Measurements from ENCODE around the gene DOLK.

The DOLK gene

DNA sequence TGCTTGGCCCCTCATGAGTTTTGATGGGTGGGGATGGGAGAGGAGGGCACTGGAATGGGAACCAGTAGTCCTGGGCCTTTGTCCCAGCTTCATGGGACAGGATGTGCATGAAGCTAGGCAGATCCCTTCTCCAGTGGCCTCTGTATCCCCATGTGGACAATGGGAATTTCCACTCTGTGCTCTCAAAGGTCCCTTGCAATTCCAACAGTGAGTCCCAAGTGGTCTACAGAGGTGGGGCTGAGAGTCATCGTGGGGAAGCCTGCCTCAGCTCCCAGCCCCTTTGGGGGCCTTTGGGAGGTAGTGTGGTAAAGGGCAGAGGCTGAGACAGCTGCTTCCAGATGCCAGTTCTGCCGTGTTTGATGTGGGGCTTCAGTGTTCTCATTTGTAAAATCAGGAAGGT, 28.5 kb downstream of the DOLK start:
- peaks cover 6% of the 10 kb centered on the region for H3K4me1 ChIP-seq
- no peak for DNase-seq
- H3K36me3 ChIP-seq = peaks cover 21% of the 10 kb centered on the region
- no peak for TF ChIP-seq CTCF (IDR thresholded peaks at IDR 0.05; ENCODE audit: low read depth, low read length)
- H3K4me3 ChIP-seq (ENCODE audit: low read depth, low read length) = no peak overlapping the region
- H3K9me3 ChIP-seq = no peaks in the 10 kb centered on the region
- H3K27me3 ChIP-seq = no peaks in the 10 kb centered on the region

DNA sequence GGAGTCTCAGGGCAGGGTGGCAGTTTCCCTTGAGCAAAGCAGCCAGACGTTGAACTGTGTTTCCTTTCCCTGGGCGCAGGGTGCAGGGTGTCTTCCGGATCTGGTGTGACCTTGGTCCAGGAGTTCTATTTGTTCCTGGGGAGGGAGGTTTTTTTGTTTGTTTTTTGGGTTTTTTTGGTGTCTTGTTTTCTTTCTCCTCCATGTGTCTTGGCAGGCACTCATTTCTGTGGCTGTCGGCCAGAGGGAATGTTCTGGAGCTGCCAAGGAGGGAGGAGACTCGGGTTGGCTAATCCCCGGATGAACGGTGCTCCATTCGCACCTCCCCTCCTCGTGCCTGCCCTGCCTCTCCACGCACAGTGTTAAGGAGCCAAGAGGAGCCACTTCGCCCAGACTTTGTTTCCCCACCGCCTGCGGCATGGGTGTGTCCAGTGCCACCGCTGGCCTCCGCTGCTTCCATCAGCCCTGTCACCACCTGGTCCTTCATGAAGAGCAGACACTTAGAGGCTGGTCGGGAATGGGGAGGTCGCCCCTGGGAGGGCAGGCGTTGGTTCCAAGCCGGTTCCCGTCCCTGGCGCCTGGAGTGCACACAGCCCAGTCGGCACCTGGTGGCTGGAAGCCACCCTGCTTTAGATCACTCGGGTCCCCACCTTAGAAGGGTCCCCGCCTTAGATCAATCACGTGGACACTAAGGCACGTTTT, 30.1 kb downstream of the DOLK start:
- no peaks in the 10 kb centered on the region for H3K27me3 ChIP-seq
- peaks cover 21% of the 10 kb centered on the region for H3K36me3 ChIP-seq
- no peak overlapping the region for H3K4me3 ChIP-seq (ENCODE audit: low read depth, low read length)
- no peak for DNase-seq
- TF ChIP-seq CTCF (IDR thresholded peaks at IDR 0.05; ENCODE audit: low read depth, low read length) = no peak
- peaks cover 6% of the 10 kb centered on the region for H3K4me1 ChIP-seq
- no peaks in the 10 kb centered on the region for H3K9me3 ChIP-seq

GRCh38 chr9:128916745-128917144, 30.7 kb downstream of the DOLK start:
- Histone ChIP-seq H3K27me3 (no peaks in the 10 kb centered on the region), H3K4me3 (ENCODE audit: low read depth, low read length) (no peak overlapping the region), H3K9me3 (no peaks in the 10 kb centered on the region)

DNA sequence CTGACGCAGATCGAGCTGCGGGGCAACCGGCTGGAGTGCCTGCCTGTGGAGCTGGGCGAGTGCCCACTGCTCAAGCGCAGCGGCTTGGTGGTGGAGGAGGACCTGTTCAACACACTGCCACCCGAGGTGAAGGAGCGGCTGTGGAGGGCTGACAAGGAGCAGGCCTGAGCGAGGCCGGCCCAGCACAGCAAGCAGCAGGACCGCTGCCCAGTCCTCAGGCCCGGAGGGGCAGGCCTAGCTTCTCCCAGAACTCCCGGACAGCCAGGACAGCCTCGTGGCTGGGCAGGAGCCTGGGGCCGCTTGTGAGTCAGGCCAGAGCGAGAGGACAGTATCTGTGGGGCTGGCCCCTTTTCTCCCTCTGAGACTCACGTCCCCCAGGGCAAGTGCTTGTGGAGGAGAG, 31.2 kb downstream of the DOLK start:
- H3K4me3 ChIP-seq (ENCODE audit: low read depth, low read length) = no peak overlapping the region
- peaks cover 6% of the 10 kb centered on the region for H3K4me1 ChIP-seq
- no peaks in the 10 kb centered on the region for H3K27me3 ChIP-seq
- no peaks in the 10 kb centered on the region for H3K9me3 ChIP-seq
- no peak for DNase-seq
- no peak for TF ChIP-seq CTCF (IDR thresholded peaks at IDR 0.05; ENCODE audit: low read depth, low read length)
- H3K36me3 ChIP-seq = peaks cover 21% of the 10 kb centered on the region

More at GRCh38 chr9:128916745-128917144, 30.7 kb downstream of the DOLK start:
- peaks cover 6% of the 10 kb centered on the region for H3K4me1 ChIP-seq
- peaks cover 21% of the 10 kb centered on the region for H3K36me3 ChIP-seq
- TF ChIP-seq CTCF (IDR thresholded peaks at IDR 0.05; ENCODE audit: low read depth, low read length) = no peak
- no peak for DNase-seq

DNA sequence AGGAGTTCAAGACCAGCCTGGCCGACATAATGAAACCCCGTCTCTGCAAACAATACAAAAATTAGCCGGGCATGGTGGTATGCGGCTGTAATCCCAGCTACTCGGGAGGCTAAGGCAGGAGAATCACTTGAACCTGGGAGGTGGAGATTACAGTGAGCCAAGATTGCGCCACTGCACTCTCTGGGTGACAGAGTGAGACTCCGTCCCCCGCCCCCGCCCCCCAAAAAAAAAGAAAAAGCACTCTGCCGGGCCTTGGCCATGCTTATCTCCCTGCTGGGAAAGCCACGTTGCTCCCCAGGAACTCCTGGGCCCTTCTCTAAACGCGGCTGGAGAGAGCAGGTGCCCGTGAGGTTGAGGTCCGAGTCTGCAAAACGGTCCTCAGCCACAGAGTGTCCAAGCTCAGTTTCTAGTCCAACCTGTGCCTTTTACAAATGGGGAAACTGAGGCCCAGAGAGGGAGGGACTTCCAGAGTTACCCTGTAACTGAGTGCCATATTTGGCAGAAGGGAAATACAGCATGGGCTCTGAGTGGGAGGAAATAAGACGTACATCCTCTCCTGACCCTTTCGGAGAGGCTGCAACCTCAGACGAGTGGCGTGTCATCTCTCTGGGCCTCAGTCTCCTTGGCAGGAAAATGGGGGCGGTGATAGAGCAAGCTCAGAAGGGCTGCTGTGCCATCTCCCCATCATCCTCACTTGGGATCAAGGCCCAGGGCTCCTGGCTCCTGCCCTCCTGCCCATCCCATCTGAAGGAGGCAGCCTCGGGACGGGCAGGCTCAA, 33.2 kb downstream of the DOLK start:
- Histone ChIP-seq H3K4me1 (no peaks in the 10 kb centered on the region), H3K36me3 (peaks cover 35% of the 10 kb centered on the region), H3K27me3 (no peaks in the 10 kb centered on the region), H3K9me3 (no peaks in the 10 kb centered on the region), H3K4me3 (ENCODE audit: low read depth, low read length) (no peak overlapping the region)
- TF ChIP-seq CTCF (IDR thresholded peaks at IDR 0.05; ENCODE audit: low read depth, low read length) = no peak
- no peak for DNase-seq
